ENCODE data around the gene EGFLAM.
A peak's percentile ranks its signal among the peaks of the same experiment; 100 is the strongest.

Gene EGFLAM

GRCh38 chr5:38383701-38384100 is 125.3 kb downstream of the EGFLAM start:
- Histone ChIP-seq H3K4me1 (ENCODE audit: control insufficient read depth, insufficient read depth, low read length) (no peaks in the 10 kb centered on the region), H3K27ac (ENCODE audit: low read length) (no peak overlapping the region), H3K4me3 (ENCODE audit: low read length) (no peak overlapping the region), H3K36me3 (ENCODE audit: control insufficient read depth, insufficient read depth, low read length) (no peaks in the 10 kb centered on the region), H3K9me3 (ENCODE audit: control insufficient read depth, insufficient read depth, low read length) (no peaks in the 10 kb centered on the region), H3K27me3 (ENCODE audit: control insufficient read depth, insufficient read depth, low read length) (no peaks in the 10 kb centered on the region; the same call in 1 of the 2 replicates)
- DNase-seq (ENCODE audit: low read depth, low spot score): no peak
- no CpG with 5 or more reads among the region's 3 CpGs for WGBS (ENCODE audit: insufficient coverage, insufficient read length)

GRCh38 chr5:38384396-38384795 is 126.0 kb downstream of the EGFLAM start:
- no peak overlapping the region for H3K4me3 ChIP-seq (ENCODE audit: low read length)
- DNase-seq (ENCODE audit: low read depth, low spot score): no peak
- H3K4me1 ChIP-seq (ENCODE audit: control insufficient read depth, insufficient read depth, low read length): no peaks in the 10 kb centered on the region
- no peaks in the 10 kb centered on the region for H3K9me3 ChIP-seq (ENCODE audit: control insufficient read depth, insufficient read depth, low read length)
- H3K27me3 ChIP-seq (ENCODE audit: control insufficient read depth, insufficient read depth, low read length): no peaks in the 10 kb centered on the region; the same call in 1 of the 2 replicates
- WGBS (ENCODE audit: insufficient coverage, insufficient read length): no CpG with 5 or more reads among the region's 3 CpGs
- no peak overlapping the region for H3K27ac ChIP-seq (ENCODE audit: low read length)
- no peaks in the 10 kb centered on the region for H3K36me3 ChIP-seq (ENCODE audit: control insufficient read depth, insufficient read depth, low read length)

GRCh38 chr5:38387161-38387560 is 128.8 kb downstream of the EGFLAM start:
- no peak overlapping the region for H3K4me3 ChIP-seq (ENCODE audit: low read length)
- H3K27me3 ChIP-seq (ENCODE audit: control insufficient read depth, insufficient read depth, low read length): no peaks in the 10 kb centered on the region
- no CpG with 5 or more reads among the region's 2 CpGs for WGBS (ENCODE audit: insufficient coverage, insufficient read length)
- no peak overlapping the region for H3K27ac ChIP-seq (ENCODE audit: low read length)
- no peaks in the 10 kb centered on the region for H3K4me1 ChIP-seq (ENCODE audit: control insufficient read depth, insufficient read depth, low read length)
- no peaks in the 10 kb centered on the region for H3K36me3 ChIP-seq (ENCODE audit: control insufficient read depth, insufficient read depth, low read length)
- DNase-seq (ENCODE audit: low read depth, low spot score): no peak
- no peaks in the 10 kb centered on the region for H3K9me3 ChIP-seq (ENCODE audit: control insufficient read depth, insufficient read depth, low read length)

GRCh38 chr5:38393636-38394035 is 135.3 kb downstream of the EGFLAM start:
- no peaks in the 10 kb centered on the region; the same call in 1 of the 2 replicates for H3K36me3 ChIP-seq (ENCODE audit: control insufficient read depth, insufficient read depth, low read length)
- no peak overlapping the region for H3K4me3 ChIP-seq (ENCODE audit: low read length)
- DNase-seq (ENCODE audit: low read depth, low spot score): no peak
- H3K27ac ChIP-seq (ENCODE audit: low read length): no peak overlapping the region
- H3K4me1 ChIP-seq (ENCODE audit: control insufficient read depth, insufficient read depth, low read length): no peaks in the 10 kb centered on the region
- no CpG with 5 or more reads among the region's 15 CpGs for WGBS (ENCODE audit: insufficient coverage, insufficient read length)
- H3K9me3 ChIP-seq (ENCODE audit: control insufficient read depth, insufficient read depth, low read length): no peaks in the 10 kb centered on the region
- no peaks in the 10 kb centered on the region for H3K27me3 ChIP-seq (ENCODE audit: control insufficient read depth, insufficient read depth, low read length)

GRCh38 chr5:38396766-38397165 is 138.4 kb downstream of the EGFLAM start:
- no CpG with 5 or more reads among the region's 6 CpGs for WGBS (ENCODE audit: insufficient coverage, insufficient read length)
- Histone ChIP-seq H3K9me3 (ENCODE audit: control insufficient read depth, insufficient read depth, low read length) (no peaks in the 10 kb centered on the region), H3K4me3 (ENCODE audit: low read length) (no peak overlapping the region), H3K27me3 (ENCODE audit: control insufficient read depth, insufficient read depth, low read length) (no peaks in the 10 kb centered on the region), H3K36me3 (ENCODE audit: control insufficient read depth, insufficient read depth, low read length) (no peaks in the 10 kb centered on the region; the same call in 1 of the 2 replicates), H3K4me1 (ENCODE audit: control insufficient read depth, insufficient read depth, low read length) (no peaks in the 10 kb centered on the region), H3K27ac (ENCODE audit: low read length) (no peak overlapping the region)
- no peak for DNase-seq (ENCODE audit: low read depth, low spot score)

GRCh38 chr5:38400365-38400764 is 142.0 kb downstream of the EGFLAM start:
- Histone ChIP-seq H3K4me1 (ENCODE audit: control insufficient read depth, insufficient read depth, low read length) (no peaks in the 10 kb centered on the region), H3K27ac (ENCODE audit: low read length) (no peak overlapping the region), H3K4me3 (ENCODE audit: low read length) (no peak overlapping the region), H3K9me3 (ENCODE audit: control insufficient read depth, insufficient read depth, low read length) (no peaks in the 10 kb centered on the region), H3K27me3 (ENCODE audit: control insufficient read depth, insufficient read depth, low read length) (no peaks in the 10 kb centered on the region), H3K36me3 (ENCODE audit: control insufficient read depth, insufficient read depth, low read length) (no peaks in the 10 kb centered on the region)
- DNase-seq (ENCODE audit: low read depth, low spot score): no peak
- no CpG with 5 or more reads among the region's 2 CpGs for WGBS (ENCODE audit: insufficient coverage, insufficient read length)

- no peaks in the 10 kb centered on the region for H3K4me1 ChIP-seq (ENCODE audit: control insufficient read depth, insufficient read depth, low read length)
- no peak overlapping the region for H3K27ac ChIP-seq (ENCODE audit: low read length)
- no CpG with 5 or more reads among the region's 1 CpG for WGBS (ENCODE audit: insufficient coverage, insufficient read length)
- no peak overlapping the region for H3K4me3 ChIP-seq (ENCODE audit: low read length)
- DNase-seq (ENCODE audit: low read depth, low spot score): no peak
- H3K27me3 ChIP-seq (ENCODE audit: control insufficient read depth, insufficient read depth, low read length): no peaks in the 10 kb centered on the region
- no peaks in the 10 kb centered on the region for H3K36me3 ChIP-seq (ENCODE audit: control insufficient read depth, insufficient read depth, low read length)
- H3K9me3 ChIP-seq (ENCODE audit: control insufficient read depth, insufficient read depth, low read length): no peaks in the 10 kb centered on the region
These were observed 142.8 kb downstream of the EGFLAM start for GRCh38 chr5:38401145-38401544.

GRCh38 chr5:38403406-38403805 is 145.0 kb downstream of the EGFLAM start:
- H3K9me3 ChIP-seq (ENCODE audit: control insufficient read depth, insufficient read depth, low read length): no peaks in the 10 kb centered on the region
- H3K36me3 ChIP-seq (ENCODE audit: control insufficient read depth, insufficient read depth, low read length): no peaks in the 10 kb centered on the region
- DNase-seq (ENCODE audit: low read depth, low spot score): no peak
- H3K4me1 ChIP-seq (ENCODE audit: control insufficient read depth, insufficient read depth, low read length): no peaks in the 10 kb centered on the region
- H3K4me3 ChIP-seq (ENCODE audit: low read length): no peak overlapping the region
- no CpG with 5 or more reads among the region's 5 CpGs for WGBS (ENCODE audit: insufficient coverage, insufficient read length)
- H3K27ac ChIP-seq (ENCODE audit: low read length): no peak overlapping the region
- no peaks in the 10 kb centered on the region for H3K27me3 ChIP-seq (ENCODE audit: control insufficient read depth, insufficient read depth, low read length)

GRCh38 chr5:38403877-38404635 is 145.7 kb downstream of the EGFLAM start:
- Histone ChIP-seq H3K27ac (ENCODE audit: low read length) (no peak overlapping the region), H3K36me3 (ENCODE audit: control insufficient read depth, insufficient read depth, low read length) (no peaks in the 10 kb centered on the region), H3K9me3 (ENCODE audit: control insufficient read depth, insufficient read depth, low read length) (no peaks in the 10 kb centered on the region), H3K27me3 (ENCODE audit: control insufficient read depth, insufficient read depth, low read length) (no peaks in the 10 kb centered on the region), H3K4me1 (ENCODE audit: control insufficient read depth, insufficient read depth, low read length) (no peaks in the 10 kb centered on the region), H3K4me3 (ENCODE audit: low read length) (no peak overlapping the region)
- DNase-seq (ENCODE audit: low read depth, low spot score): no peak
- WGBS (ENCODE audit: insufficient coverage, insufficient read length): no CpG with 5 or more reads among the region's 6 CpGs

- no CpG with 5 or more reads among the region's 4 CpGs for WGBS (ENCODE audit: insufficient coverage, insufficient read length)
These were observed 146.4 kb downstream of the EGFLAM start for GRCh38 chr5:38404667-38405276.

More at GRCh38 chr5:38404667-38405276, 146.4 kb downstream of the EGFLAM start:
- no peaks in the 10 kb centered on the region for H3K36me3 ChIP-seq (ENCODE audit: control insufficient read depth, insufficient read depth, low read length)
- no peaks in the 10 kb centered on the region for H3K9me3 ChIP-seq (ENCODE audit: control insufficient read depth, insufficient read depth, low read length)
- no peaks in the 10 kb centered on the region for H3K4me1 ChIP-seq (ENCODE audit: control insufficient read depth, insufficient read depth, low read length)
- H3K27ac ChIP-seq (ENCODE audit: low read length): no peak overlapping the region
- H3K27me3 ChIP-seq (ENCODE audit: control insufficient read depth, insufficient read depth, low read length): no peaks in the 10 kb centered on the region
- H3K4me3 ChIP-seq (ENCODE audit: low read length): no peak overlapping the region
- DNase-seq (ENCODE audit: low read depth, low spot score): peak; percentile 29
